ENCODE results near the gene MID1IP1. TPM values are rescaled to one million over a fixed set of nuclear protein-coding genes. Genes with fewer than 3 reads are reported as not detected.

MID1IP1 gene
- total RNA-seq, 1 experiment from 2014 or later = 100 TPM

- H3K4ac ChIP-seq (ENCODE audit: low read depth, low read length) = no peak overlapping the region
- no peak overlapping the region for H2BK120ac ChIP-seq (ENCODE audit: low read depth, low read length, poor library complexity, severe bottlenecking)
- peaks cover 13 to 15% of the 10 kb centered on the region in 2 experiments; a peak in 3 of 4 replicates for H3K4me1 Mint-ChIP-seq
- H4K91ac ChIP-seq (ENCODE audit: insufficient read length, low read depth, low read length) = no peak overlapping the region
- no peak overlapping the region for H3K23ac ChIP-seq (ENCODE audit: insufficient read length, low read depth, low read length)
- H3K27me3 ChIP-seq (ENCODE audit: insufficient read depth, low read length) = no peaks in the 10 kb centered on the region
- H3K4me2 ChIP-seq (ENCODE audit: insufficient read depth, insufficient read length, low read length) = no peak overlapping the region
- H3K9me3 Mint-ChIP-seq = peaks cover 63 to 74% of the 10 kb centered on the region in 2 experiments
- no CpG with 5 or more reads among the region's 6 CpGs for WGBS (ENCODE audit: extremely low coverage, insufficient read length, low lambda C conversion rate)
- no peak overlapping the region for H4K8ac ChIP-seq (replicated peaks; ENCODE audit: insufficient read length, low read depth, low read length)
- H3K36me3 Mint-ChIP-seq (ENCODE audit: insufficient read depth in 1 of 3, low read depth in 3 of 3) = no peaks in the 10 kb centered on the region; a peak in 3 of 7 replicates
- H3K18ac ChIP-seq (ENCODE audit: insufficient read length, low read depth, low read length) = no peak overlapping the region
- H3K9ac ChIP-seq (ENCODE audit: extremely low read depth, insufficient read length, low read length) = no peak overlapping the region
- H3K27ac ChIP-seq (ENCODE audit: insufficient read length, low read depth, low read length) = no peak overlapping the region
- no peak overlapping the region for H3K4me3 Mint-ChIP-seq
- H3K4me1 ChIP-seq (ENCODE audit: insufficient read depth, low read length) = no peaks in the 10 kb centered on the region; the same call in 1 of the 2 replicates
- H2BK5ac ChIP-seq (ENCODE audit: insufficient read length, low read length) = no peak overlapping the region
- H4K5ac ChIP-seq (ENCODE audit: insufficient read length, low read depth, low read length) = no peak overlapping the region
- H2BK15ac ChIP-seq (ENCODE audit: low read depth, low read length) = no peak overlapping the region
- no peaks in the 10 kb centered on the region for H3K23me2 ChIP-seq (ENCODE audit: insufficient read length, low read depth, low read length, poor library complexity, severe bottlenecking)
- no peaks in the 10 kb centered on the region for H3K79me1 ChIP-seq (ENCODE audit: insufficient read depth, low read depth, low read length, poor library complexity, severe bottlenecking)
- no peak overlapping the region for H3K56ac ChIP-seq (ENCODE audit: insufficient read length, low read depth, low read length)
- no peak overlapping the region for H2BK12ac ChIP-seq (ENCODE audit: insufficient read length, low read depth, low read length)
- peaks cover 2% of the 10 kb centered on the region for H3K27me3 Mint-ChIP-seq (ENCODE audit: low read depth)
- H3T11ph ChIP-seq (ENCODE audit: low read length) = no peak overlapping the region
- H3K79me2 ChIP-seq (ENCODE audit: insufficient read depth, low read length) = no peaks in the 10 kb centered on the region
- H4K20me1 ChIP-seq (ENCODE audit: control insufficient read depth, insufficient read depth, insufficient read length) = no peaks in the 10 kb centered on the region
- DNase-seq = peak; percentile 32
- no peak overlapping the region for H2BK20ac ChIP-seq (ENCODE audit: low read depth, low read length, poor library complexity, severe bottlenecking)
- no peak overlapping the region for H2AK5ac ChIP-seq (ENCODE audit: insufficient read length, low read length)
- no peaks in the 10 kb centered on the region for H3K9me3 ChIP-seq (ENCODE audit: control insufficient read depth, low read depth, low read length)
- TF ChIP-seq CTCF (conservative IDR thresholded peaks at IDR 0.05) = peak; percentile 72
- H3K27ac Mint-ChIP-seq = no peak overlapping the region
- no peak overlapping the region for H3K14ac ChIP-seq (ENCODE audit: insufficient read depth, low read length)
- H2AFZ ChIP-seq (ENCODE audit: low read length) = no peak overlapping the region
Measured at GRCh38 chrX:38754102-38754790, 47.0 kb upstream of the MID1IP1 start.
